Measurements from ENCODE around the gene FOXF1. TPM values are rescaled to one million over a fixed set of nuclear protein-coding genes. Genes with fewer than 3 reads are reported as not detected.

The FOXF1 gene
- total and polyA plus RNA-seq, 12 donors: 0.08 to 0.38 (median 0.22) TPM; not detected in 2

DNA sequence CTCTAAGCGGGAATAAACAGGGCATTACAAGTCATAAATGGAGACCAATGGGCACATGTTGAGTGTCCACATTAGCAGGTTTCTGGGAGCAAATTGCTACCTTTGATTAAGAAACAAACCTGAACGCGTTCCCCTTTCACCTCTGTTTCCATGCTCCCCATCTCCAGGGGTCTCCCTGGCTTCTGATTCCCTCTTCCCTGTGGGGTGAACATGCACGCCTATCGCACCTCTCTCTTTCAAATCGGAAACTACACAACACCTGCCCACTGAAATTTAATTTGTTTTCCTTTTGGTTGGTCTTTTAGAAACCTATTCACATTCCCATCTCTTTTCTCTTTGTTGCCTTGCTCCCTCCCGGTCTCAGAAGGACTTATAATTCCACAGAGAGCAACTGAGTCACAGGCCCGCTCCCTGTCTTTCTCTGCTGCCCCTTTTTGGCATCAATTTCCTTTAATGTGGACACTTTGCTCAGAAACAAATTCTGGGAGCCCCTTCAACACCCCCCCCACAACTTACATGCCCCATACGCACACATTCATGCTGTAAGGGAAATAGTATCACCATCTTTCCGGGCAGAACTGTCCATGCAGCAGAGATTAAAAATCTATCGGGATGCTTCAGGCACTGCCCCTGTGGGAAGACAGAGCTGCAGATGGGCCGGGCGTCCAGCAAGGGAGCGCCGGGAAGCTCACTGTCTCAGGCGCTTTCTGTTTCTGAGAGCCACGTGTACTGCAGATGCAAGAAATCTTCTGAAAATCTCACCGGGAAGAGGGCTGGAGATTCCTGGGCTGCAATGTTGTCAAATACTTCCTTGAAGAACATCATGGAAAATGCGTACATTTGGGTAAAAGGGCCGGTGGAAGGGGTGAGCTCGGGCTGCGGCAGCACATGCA, 7.2 kb upstream of the FOXF1 start:
- no peak for ATAC-seq
- peaks cover 82 to 100% (median 100%) of the 10 kb centered on the region in 7 donors for H3K27me3 ChIP-seq

DNA sequence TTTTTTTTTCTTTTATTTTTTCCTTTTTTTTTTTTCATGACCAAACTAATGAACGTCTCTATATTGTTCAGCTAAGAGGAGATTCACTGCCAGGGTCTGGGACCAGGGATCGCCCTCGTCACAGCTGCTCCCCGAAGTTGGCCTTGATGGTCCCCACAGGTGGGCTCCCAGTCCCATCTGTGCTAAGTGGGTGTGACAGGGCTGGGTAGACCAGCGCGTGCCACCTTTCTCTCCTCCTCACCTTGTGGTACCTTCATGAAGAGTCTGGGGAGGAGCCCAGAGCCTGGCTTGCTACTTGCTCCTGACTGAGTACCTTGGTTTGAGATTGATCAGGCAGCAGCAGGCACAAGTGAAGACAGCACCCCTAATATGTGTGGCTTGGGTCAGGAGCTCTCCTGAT, 6.5 kb upstream of the FOXF1 start:
- H3K27ac ChIP-seq: no peak overlapping the region
- DNase-seq (no peak), ATAC-seq (no peak)
- H3K4me3 ChIP-seq: no peak overlapping the region
- 2 to 12% methylated on average over 6 of the region's 6 CpGs for WGBS, 2 donors
- peaks cover 82 to 100% (median 100%) of the 10 kb centered on the region in 7 donors for H3K27me3 ChIP-seq
- H3K9me3 ChIP-seq: no peaks in the 10 kb centered on the region
- H3K4me1 ChIP-seq: peaks cover 13 to 38% (median 22%) of the 10 kb centered on the region in 9 donors
- H3K36me3 ChIP-seq: no peaks in the 10 kb centered on the region
- TF ChIP-seq, protein P1, sequence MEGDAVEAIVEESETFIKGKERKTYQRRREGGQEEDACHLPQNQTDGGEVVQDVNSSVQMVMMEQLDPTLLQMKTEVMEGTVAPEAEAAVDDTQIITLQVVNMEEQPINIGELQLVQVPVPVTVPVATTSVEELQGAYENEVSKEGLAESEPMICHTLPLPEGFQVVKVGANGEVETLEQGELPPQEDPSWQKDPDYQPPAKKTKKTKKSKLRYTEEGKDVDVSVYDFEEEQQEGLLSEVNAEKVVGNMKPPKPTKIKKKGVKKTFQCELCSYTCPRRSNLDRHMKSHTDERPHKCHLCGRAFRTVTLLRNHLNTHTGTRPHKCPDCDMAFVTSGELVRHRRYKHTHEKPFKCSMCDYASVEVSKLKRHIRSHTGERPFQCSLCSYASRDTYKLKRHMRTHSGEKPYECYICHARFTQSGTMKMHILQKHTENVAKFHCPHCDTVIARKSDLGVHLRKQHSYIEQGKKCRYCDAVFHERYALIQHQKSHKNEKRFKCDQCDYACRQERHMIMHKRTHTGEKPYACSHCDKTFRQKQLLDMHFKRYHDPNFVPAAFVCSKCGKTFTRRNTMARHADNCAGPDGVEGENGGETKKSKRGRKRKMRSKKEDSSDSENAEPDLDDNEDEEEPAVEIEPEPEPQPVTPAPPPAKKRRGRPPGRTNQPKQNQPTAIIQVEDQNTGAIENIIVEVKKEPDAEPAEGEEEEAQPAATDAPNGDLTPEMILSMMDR (IDR thresholded peaks at IDR 0.05): no peak
- intact Hi-C loops (cut with DNase I): no loop called here

More for the DNA sequence above, 7.2 kb upstream of the FOXF1 start:
- no peaks in the 10 kb centered on the region for H3K9me3 ChIP-seq
- no peak overlapping the region for H3K4me3 ChIP-seq
- H3K27ac ChIP-seq: no peak overlapping the region
- TF ChIP-seq, protein P1 (IDR thresholded peaks at IDR 0.05): no peak
- 6 to 10% methylated on average over 22 of the region's 22 CpGs for WGBS, 2 donors
- DNase-seq: no peak
- H3K4me1 ChIP-seq: peaks cover 8 to 34% (median 20%) of the 10 kb centered on the region in 9 donors
- intact Hi-C loops (cut with DNase I): no loop called here
- H3K36me3 ChIP-seq: no peaks in the 10 kb centered on the region

DNA sequence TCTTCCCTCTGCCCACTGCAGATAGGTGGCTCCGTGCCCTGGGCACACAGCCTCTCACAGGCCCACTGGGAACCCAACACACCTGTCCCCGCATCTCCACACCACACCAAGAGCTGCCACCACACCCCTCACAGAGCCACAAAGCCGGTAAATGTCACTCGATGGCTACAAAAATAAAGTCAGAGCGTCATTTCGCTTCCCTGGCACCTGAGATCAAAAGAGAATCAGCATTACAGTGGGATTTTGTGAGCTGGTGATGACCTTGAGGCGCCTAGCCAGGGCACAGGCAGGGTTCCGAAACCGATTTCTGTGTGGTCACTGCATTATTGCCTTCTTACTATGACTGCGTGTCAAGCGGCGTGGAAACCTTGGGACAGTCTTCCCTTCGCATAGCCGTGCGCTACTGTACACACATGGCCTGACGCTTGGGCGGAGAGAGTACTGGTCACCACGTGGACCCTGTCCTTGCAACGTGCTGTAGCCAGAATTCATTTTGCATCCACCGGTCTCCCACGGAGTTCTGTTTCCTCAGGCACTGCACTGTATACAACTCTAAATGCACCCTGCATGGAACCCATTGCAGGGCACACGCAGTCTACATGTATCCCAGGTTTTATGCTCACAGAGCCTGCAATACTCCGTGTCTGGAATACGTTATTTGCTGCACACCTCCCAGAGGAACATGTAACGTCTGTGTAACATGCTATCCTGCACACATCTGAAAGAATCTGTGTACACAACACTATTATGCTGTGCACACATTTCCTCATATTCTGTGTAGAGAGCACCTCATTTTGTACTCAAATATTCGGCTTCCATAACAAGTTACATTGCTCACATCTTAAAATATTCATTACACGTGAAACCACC, 5.8 kb upstream of the FOXF1 start:
- 9% methylated on average over 27 of the region's 27 CpGs for WGBS, 2 donors
- intact Hi-C loops (cut with DNase I): no loop called here
- Histone ChIP-seq H3K4me1 (peaks cover 10 to 41% (median 25%) of the 10 kb centered on the region in 9 donors), H3K4me3 (no peak overlapping the region), H3K36me3 (no peaks in the 10 kb centered on the region), H3K27me3 (peaks cover 78 to 100% (median 99%) of the 10 kb centered on the region in 7 donors), H3K27ac (no peak overlapping the region), H3K9me3 (no peaks in the 10 kb centered on the region)
- DNase-seq: no peak
- TF ChIP-seq, protein P1 (IDR thresholded peaks at IDR 0.05): no peak
- ATAC-seq: no peak

DNA sequence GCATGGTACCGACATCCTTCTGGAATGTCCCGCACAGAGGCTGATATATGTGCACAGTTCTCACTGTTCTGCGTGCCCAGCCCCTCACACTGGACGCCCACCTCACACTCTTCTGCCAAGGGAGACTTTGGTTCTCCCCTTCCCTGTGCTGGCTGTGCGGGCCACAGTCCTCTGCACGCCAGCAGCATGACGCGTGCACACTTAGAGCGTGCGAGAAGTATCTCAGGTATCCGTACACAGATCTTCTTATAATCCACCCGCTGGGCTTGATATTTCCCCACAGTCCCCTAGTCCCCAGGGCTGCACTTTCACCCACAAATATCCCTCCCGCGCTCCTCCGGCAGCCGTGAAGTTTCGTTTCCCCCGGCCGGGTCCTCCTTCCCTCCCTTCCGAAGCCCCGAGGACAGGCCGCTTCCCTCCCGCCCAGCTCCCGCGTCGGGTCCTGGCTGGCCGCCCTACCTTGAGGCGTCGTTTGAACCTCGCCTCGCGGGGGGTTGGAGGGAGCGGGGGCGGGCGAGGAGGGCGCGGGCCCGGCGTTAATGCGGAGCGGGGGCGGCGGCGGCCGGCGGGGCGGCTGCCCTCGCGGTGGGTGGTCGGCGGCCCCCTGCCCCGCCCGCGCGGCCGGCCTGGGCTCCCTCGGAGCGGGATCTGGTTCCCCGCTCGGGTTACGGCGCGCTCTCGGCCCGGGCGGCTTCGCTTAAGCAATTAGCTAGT, 5.0 kb upstream of the FOXF1 start:
- intact Hi-C loops (cut with DNase I): no loop called here
- H3K9me3 ChIP-seq: no peaks in the 10 kb centered on the region
- ATAC-seq: no peak
- no peaks in the 10 kb centered on the region for H3K36me3 ChIP-seq
- WGBS, 2 donors: 2% methylated on average over 67 of the region's 67 CpGs
- H3K27me3 ChIP-seq: peaks cover 72 to 100% (median 98%) of the 10 kb centered on the region in 7 donors
- no peak overlapping the region for H3K27ac ChIP-seq
- peak overlapping the region in 2 of 10 donors; percentile 22 to 27 for H3K4me3 ChIP-seq
- TF ChIP-seq, protein P1 (IDR thresholded peaks at IDR 0.05): no peak
- peaks cover 10 to 47% (median 32%) of the 10 kb centered on the region in 9 donors for H3K4me1 ChIP-seq
- no peak for DNase-seq
